ENCODE results near the gene POLG.

- no peak for TF ChIP-seq CTCF (IDR thresholded peaks at IDR 0.05; ENCODE audit: borderline replicate concordance, extremely low read depth, low read length, poor library complexity, severe bottlenecking)
- TF ChIP-seq EZH2 (IDR thresholded peaks at IDR 0.05; ENCODE audit: borderline replicate concordance, low read depth, low read length, severe bottlenecking), result no peak
These were observed 43.9 kb upstream of the POLG start for GRCh38 chr15:89378296-89379151.
